Memory B cell (primary cell): ENCODE data around the gene FBN1.

Experiments used
- ATAC-seq: fragments of 150-1000 bp; cut with Tn5 transposase; 2 replicates; pipeline ENCODE4 v1.10.0; 2021; ENCODE audit warnings: low read depth, mild to moderate bottlenecking, moderate library complexity
- DNase-seq, 2 donors: peaks; one replicate each; pipeline ENCODE4 v3.0.0; 2022; ENCODE audit warnings: low spot score in 2 of 2
- H3K27ac Mint-ChIP-seq: one replicate; pipeline ENCODE4 v1.8.0; 2022; ENCODE audit warnings: mild to moderate bottlenecking, moderate library complexity, mixed read lengths
- H3K27me3 Mint-ChIP-seq: one replicate; pipeline ENCODE4 v1.8.0; 2022; ENCODE audit warnings: mixed read lengths
- H3K36me3 Mint-ChIP-seq: one replicate; pipeline ENCODE4 v1.8.0; 2022; ENCODE audit warnings: mild to moderate bottlenecking, mixed read lengths
- H3K4me1 Mint-ChIP-seq: one replicate; pipeline ENCODE4 v1.8.0; 2022; ENCODE audit warnings: mixed read lengths
- H3K4me3 Mint-ChIP-seq: one replicate; pipeline ENCODE4 v1.8.0; 2022; ENCODE audit warnings: mild to moderate bottlenecking, moderate library complexity, mixed read lengths
- H3K9me3 Mint-ChIP-seq: one replicate; pipeline ENCODE4 v1.8.0; 2022; ENCODE audit warnings: mixed read lengths

FBN1 gene

GRCh38 chr15:48537271-48538113 lies 108.0 kb downstream of the FBN1 start:
- Mint-ChIP-seq H3K36me3 (no peaks in the 10 kb centered on the region), H3K27me3 (peaks cover 4% of the 10 kb centered on the region), H3K27ac (no peak overlapping the region), H3K4me3 (no peak overlapping the region), H3K4me1 (no peaks in the 10 kb centered on the region), H3K9me3 (no peaks in the 10 kb centered on the region)
- ATAC-seq (no peak), DNase-seq (no peak)

GRCh38 chr15:48536681-48537091 lies 108.8 kb downstream of the FBN1 start:
- no peak overlapping the region for H3K27ac Mint-ChIP-seq
- H3K4me1 Mint-ChIP-seq = no peaks in the 10 kb centered on the region
- H3K9me3 Mint-ChIP-seq = no peaks in the 10 kb centered on the region
- H3K4me3 Mint-ChIP-seq = no peak overlapping the region
- ATAC-seq = no peak
- no peak for DNase-seq
- H3K27me3 Mint-ChIP-seq = peaks cover 4% of the 10 kb centered on the region
- no peaks in the 10 kb centered on the region for H3K36me3 Mint-ChIP-seq

- ATAC-seq = no peak
- Mint-ChIP-seq H3K9me3 (no peaks in the 10 kb centered on the region), H3K27me3 (peaks cover under 1% of the 10 kb centered on the region), H3K4me3 (no peak overlapping the region), H3K36me3 (no peaks in the 10 kb centered on the region), H3K4me1 (no peaks in the 10 kb centered on the region), H3K27ac (no peak overlapping the region)
- no peak for DNase-seq
Measured at GRCh38 chr15:48533982-48534381, 111.5 kb downstream of the FBN1 start.

GRCh38 chr15:48532946-48533345 lies 112.6 kb downstream of the FBN1 start:
- H3K4me1 Mint-ChIP-seq = no peaks in the 10 kb centered on the region
- H3K27me3 Mint-ChIP-seq = no peaks in the 10 kb centered on the region
- no peak overlapping the region for H3K4me3 Mint-ChIP-seq
- ATAC-seq = no peak
- H3K36me3 Mint-ChIP-seq = no peaks in the 10 kb centered on the region
- no peaks in the 10 kb centered on the region for H3K9me3 Mint-ChIP-seq
- H3K27ac Mint-ChIP-seq = no peak overlapping the region
- no peak for DNase-seq

- DNase-seq = no peak
- Mint-ChIP-seq H3K27me3 (no peaks in the 10 kb centered on the region), H3K4me3 (no peak overlapping the region), H3K36me3 (no peaks in the 10 kb centered on the region), H3K9me3 (no peaks in the 10 kb centered on the region), H3K4me1 (no peaks in the 10 kb centered on the region), H3K27ac (no peak overlapping the region)
- ATAC-seq = no peak
Measured at GRCh38 chr15:48530528-48530927, 115.0 kb downstream of the FBN1 start.

GRCh38 chr15:48528921-48529320 lies 116.6 kb downstream of the FBN1 start:
- Mint-ChIP-seq H3K4me1 (no peaks in the 10 kb centered on the region), H3K27ac (no peak overlapping the region), H3K27me3 (no peaks in the 10 kb centered on the region), H3K9me3 (no peaks in the 10 kb centered on the region), H3K4me3 (no peak overlapping the region), H3K36me3 (no peaks in the 10 kb centered on the region)
- ATAC-seq (no peak), DNase-seq (no peak)

- Mint-ChIP-seq H3K4me1 (no peaks in the 10 kb centered on the region), H3K9me3 (no peaks in the 10 kb centered on the region), H3K27me3 (no peaks in the 10 kb centered on the region), H3K27ac (no peak overlapping the region), H3K36me3 (no peaks in the 10 kb centered on the region), H3K4me3 (no peak overlapping the region)
- DNase-seq (no peak), ATAC-seq (no peak)
Measured at GRCh38 chr15:48527517-48527916, 118.0 kb downstream of the FBN1 start.

GRCh38 chr15:48522911-48523310 lies 122.6 kb downstream of the FBN1 start:
- DNase-seq = no peak
- no peaks in the 10 kb centered on the region for H3K36me3 Mint-ChIP-seq
- no peak for ATAC-seq
- no peak overlapping the region for H3K4me3 Mint-ChIP-seq
- no peak overlapping the region for H3K27ac Mint-ChIP-seq
- H3K27me3 Mint-ChIP-seq = no peaks in the 10 kb centered on the region
- H3K9me3 Mint-ChIP-seq = no peaks in the 10 kb centered on the region
- H3K4me1 Mint-ChIP-seq = no peaks in the 10 kb centered on the region

- H3K27ac Mint-ChIP-seq = no peak overlapping the region
- H3K27me3 Mint-ChIP-seq = peaks cover under 1% of the 10 kb centered on the region
- ATAC-seq = no peak
- H3K9me3 Mint-ChIP-seq = no peaks in the 10 kb centered on the region
- H3K36me3 Mint-ChIP-seq = no peaks in the 10 kb centered on the region
- H3K4me3 Mint-ChIP-seq = no peak overlapping the region
- no peaks in the 10 kb centered on the region for H3K4me1 Mint-ChIP-seq
- no peak for DNase-seq
Measured at GRCh38 chr15:48522123-48522522, 123.4 kb downstream of the FBN1 start.

- Mint-ChIP-seq H3K4me3 (no peak overlapping the region), H3K9me3 (no peaks in the 10 kb centered on the region), H3K27ac (no peak overlapping the region), H3K4me1 (no peaks in the 10 kb centered on the region), H3K27me3 (peaks cover 7% of the 10 kb centered on the region), H3K36me3 (no peaks in the 10 kb centered on the region)
- ATAC-seq (no peak), DNase-seq (no peak)
Measured at GRCh38 chr15:48520376-48521155, 124.9 kb downstream of the FBN1 start.

- Mint-ChIP-seq H3K27me3 (peaks cover 10% of the 10 kb centered on the region), H3K4me1 (no peaks in the 10 kb centered on the region), H3K27ac (no peak overlapping the region), H3K4me3 (no peak overlapping the region), H3K36me3 (no peaks in the 10 kb centered on the region), H3K9me3 (no peaks in the 10 kb centered on the region)
- no peak for DNase-seq
- no peak for ATAC-seq
Measured at GRCh38 chr15:48516121-48516520, 129.4 kb downstream of the FBN1 start.

- ATAC-seq (no peak), DNase-seq (no peak)
- Mint-ChIP-seq H3K4me1 (no peaks in the 10 kb centered on the region), H3K27me3 (peaks cover 10% of the 10 kb centered on the region), H3K27ac (no peak overlapping the region), H3K36me3 (no peaks in the 10 kb centered on the region), H3K4me3 (no peak overlapping the region), H3K9me3 (no peaks in the 10 kb centered on the region)
Measured at GRCh38 chr15:48515500-48515899, 130.0 kb downstream of the FBN1 start.

- DNase-seq (no peak), ATAC-seq (no peak)
- Mint-ChIP-seq H3K9me3 (no peaks in the 10 kb centered on the region), H3K4me1 (no peaks in the 10 kb centered on the region), H3K36me3 (no peaks in the 10 kb centered on the region), H3K4me3 (no peak overlapping the region), H3K27ac (no peak overlapping the region), H3K27me3 (peaks cover 10% of the 10 kb centered on the region)
Measured at GRCh38 chr15:48514103-48514816, 131.2 kb downstream of the FBN1 start.

- no peaks in the 10 kb centered on the region for H3K36me3 Mint-ChIP-seq
- H3K9me3 Mint-ChIP-seq = no peaks in the 10 kb centered on the region
- H3K4me1 Mint-ChIP-seq = no peaks in the 10 kb centered on the region
Measured at GRCh38 chr15:48510976-48511375, 134.5 kb downstream of the FBN1 start.

More at GRCh38 chr15:48510976-48511375, 134.5 kb downstream of the FBN1 start:
- ATAC-seq = no peak
- Mint-ChIP-seq H3K27me3 (peaks cover 3% of the 10 kb centered on the region), H3K27ac (no peak overlapping the region), H3K4me3 (no peak overlapping the region)
- no peak for DNase-seq
